ENCODE results near the gene FLVCR2.

GRCh38 chr14:75612157-75612556, 33.7 kb downstream of the FLVCR2 start:
- TF ChIP-seq POU2F2 (IDR thresholded peaks at IDR 0.05; ENCODE audit: low read depth, low read length) (no peak), POLR2A (IDR thresholded peaks at IDR 0.05; ENCODE audit: low read depth, low read length) (no peak)

All from GM12891 (cell line).